GM12874 (cell line): ENCODE data around the gene ZMYND10.

Experiments used
- CTCF ChIP-seq: IDR thresholded peaks from 2 replicates; pipeline ENCODE4 v1.5.1; 2011; ENCODE audit warnings: low read depth, mild to moderate bottlenecking, control low read depth, low read length, moderate library complexity; ENCODE audit not compliant: insufficient read depth

Gene ZMYND10

GRCh38 chr3:50336452-50337174, 8.9 kb downstream of the ZMYND10 start:
- no peak for TF ChIP-seq CTCF

GRCh38 chr3:50334339-50335075, 11.0 kb downstream of the ZMYND10 start:
- no peak for TF ChIP-seq CTCF

GRCh38 chr3:50333744-50334328, 11.7 kb downstream of the ZMYND10 start:
- TF ChIP-seq CTCF: no peak

- no peak for TF ChIP-seq CTCF
These were observed 14.1 kb downstream of the ZMYND10 start for GRCh38 chr3:50331364-50331907.

- TF ChIP-seq CTCF: no peak
These were observed 15.2 kb downstream of the ZMYND10 start for GRCh38 chr3:50330330-50330729.

DNA sequence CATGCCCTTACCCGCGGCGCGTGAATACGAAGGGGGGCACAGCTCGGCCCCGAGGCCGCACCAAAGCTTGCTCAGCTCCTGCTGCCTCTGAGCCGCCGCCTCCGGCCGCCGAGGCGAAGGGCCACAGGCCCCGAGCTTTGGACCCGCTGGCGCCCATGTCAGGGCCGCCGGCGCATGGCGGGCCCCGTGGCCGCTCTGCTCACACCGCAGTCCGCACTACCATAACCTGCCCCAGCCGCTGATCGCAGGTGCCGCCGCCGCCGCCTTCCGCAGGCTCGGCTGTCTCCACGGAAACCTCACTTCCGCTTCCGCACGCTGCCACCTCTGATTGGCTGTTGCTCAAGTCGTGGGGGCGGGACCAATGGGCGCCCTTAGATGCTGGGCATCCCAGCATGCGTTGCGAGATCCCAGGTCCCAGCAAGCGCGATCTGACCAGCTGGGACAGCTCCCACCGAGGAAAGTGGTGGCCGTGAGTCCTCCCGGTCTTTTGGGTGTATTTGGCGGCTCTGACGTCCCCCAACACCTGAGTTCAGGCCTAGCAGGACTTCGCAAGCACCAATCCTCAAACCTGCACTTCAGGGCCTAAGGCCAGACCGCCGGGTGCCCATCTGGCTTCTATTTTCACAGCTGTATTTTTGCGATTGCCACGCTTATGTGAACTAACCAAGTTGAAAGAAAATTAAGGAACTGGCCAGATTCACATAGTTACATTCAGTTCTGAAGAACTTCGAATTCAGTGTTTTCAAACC, 17.4 kb downstream of the ZMYND10 start, which contains the start of gene TUSC2:
TUSC2 (minus strand) TSS at position 281 of the 749 bp plus-strand sequence; CDS start at position 157, 124 bp downstream.
- no peak for TF ChIP-seq CTCF
